Sigmoid colon (tissue), 4 donors: ENCODE results near the gene GPC5.

Experiments
- EP300 ChIP-seq, 4 donors: sonication (generic); formaldehyde crosslinking; IDR thresholded peaks; one replicate each; pipeline ENCODE4 v1.6.1; 2017; ENCODE audit warnings: antibody characterized with exemption in 4 of 4
- POLR2A ChIP-seq, 2 donors: fragments of 450-650 bp; IDR thresholded peaks; one replicate each; pipeline ENCODE4 v1.6.1; 2016; ENCODE audit warnings: antibody characterized with exemption in 2 of 2, mild to moderate bottlenecking in 2 of 2, moderate library complexity in 2 of 2
- POLR2AphosphoS5 ChIP-seq, 4 donors: sonication (generic); formaldehyde crosslinking; IDR thresholded peaks; one replicate each; pipeline ENCODE4 v1.6.1; 2017; ENCODE audit warnings: antibody characterized with exemption in 4 of 4
- TF ChIP-seq, protein P1 (sequence below), 4 experiments: fragments of 450-650 bp in 3 of 4; fragments of 200-600 bp in 1 of 4; IDR thresholded peaks; one replicate each; pipeline ENCODE4 v1.5.1; 2016 to 2019; ENCODE audit warnings: antibody characterized with exemption in 4 of 4, mild to moderate bottlenecking in 3 of 4, moderate library complexity in 2 of 4

DNA sequence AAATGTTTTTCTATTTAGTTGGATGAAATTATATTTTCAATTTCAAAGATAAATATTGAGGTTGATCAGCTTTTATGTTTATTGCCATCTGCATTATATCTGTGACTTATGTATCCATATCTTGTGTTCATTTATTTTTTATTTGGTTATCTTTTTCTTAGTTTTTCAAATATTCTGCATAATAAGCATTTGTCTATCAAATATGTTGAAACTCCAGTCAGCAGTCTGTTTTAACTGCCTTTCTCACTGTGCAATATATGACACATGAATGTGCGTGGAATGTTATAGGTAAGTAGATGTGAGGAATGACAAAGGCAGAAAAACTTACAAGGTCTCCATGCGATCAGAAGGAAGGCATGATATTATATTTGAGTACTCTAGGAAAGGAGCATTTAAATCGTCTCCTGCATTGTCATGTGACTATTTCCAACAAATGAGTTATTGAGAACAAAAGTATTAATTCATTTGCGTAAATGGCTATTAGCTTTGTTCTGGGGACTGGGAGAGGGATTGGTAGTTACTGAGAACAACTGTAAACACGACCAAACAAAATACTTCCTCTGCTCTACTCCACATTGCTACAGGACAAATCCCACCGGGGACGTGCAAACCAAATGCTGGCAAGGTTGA is 318.1 kb downstream of the GPC5 start:
- TF ChIP-seq, protein P1, sequence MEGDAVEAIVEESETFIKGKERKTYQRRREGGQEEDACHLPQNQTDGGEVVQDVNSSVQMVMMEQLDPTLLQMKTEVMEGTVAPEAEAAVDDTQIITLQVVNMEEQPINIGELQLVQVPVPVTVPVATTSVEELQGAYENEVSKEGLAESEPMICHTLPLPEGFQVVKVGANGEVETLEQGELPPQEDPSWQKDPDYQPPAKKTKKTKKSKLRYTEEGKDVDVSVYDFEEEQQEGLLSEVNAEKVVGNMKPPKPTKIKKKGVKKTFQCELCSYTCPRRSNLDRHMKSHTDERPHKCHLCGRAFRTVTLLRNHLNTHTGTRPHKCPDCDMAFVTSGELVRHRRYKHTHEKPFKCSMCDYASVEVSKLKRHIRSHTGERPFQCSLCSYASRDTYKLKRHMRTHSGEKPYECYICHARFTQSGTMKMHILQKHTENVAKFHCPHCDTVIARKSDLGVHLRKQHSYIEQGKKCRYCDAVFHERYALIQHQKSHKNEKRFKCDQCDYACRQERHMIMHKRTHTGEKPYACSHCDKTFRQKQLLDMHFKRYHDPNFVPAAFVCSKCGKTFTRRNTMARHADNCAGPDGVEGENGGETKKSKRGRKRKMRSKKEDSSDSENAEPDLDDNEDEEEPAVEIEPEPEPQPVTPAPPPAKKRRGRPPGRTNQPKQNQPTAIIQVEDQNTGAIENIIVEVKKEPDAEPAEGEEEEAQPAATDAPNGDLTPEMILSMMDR (IDR thresholded peaks at IDR 0.05): no peak
- TF ChIP-seq POLR2A (IDR thresholded peaks at IDR 0.05) (no peak), POLR2AphosphoS5 (IDR thresholded peaks at IDR 0.05) (no peak), EP300 (IDR thresholded peaks at IDR 0.05) (no peak)
